Activated T-helper 1 cell treated with anti-CD3 and anti-CD28 coated beads, Interleukin-12 subunit alpha, Interleukin-12 subunit beta, Interleukin-2, Interleukin-4 antibody, amounts not matched to agents 30 ng/mL and 10 ng/mL and 1 ng/mL, durations not matched to agents 14 hours and 24 hours and 36 hours (primary cell): Measurements from ENCODE around the gene SND1. TPM values are rescaled to one million over a fixed set of nuclear protein-coding genes. Genes with fewer than 3 reads are reported as not detected.

Experiments
- DNase-seq: peaks from one replicate; pipeline ENCODE4 v3.0.0; 2021; ENCODE audit warnings: low spot score
- H3K27ac Mint-ChIP-seq: one replicate; pipeline ENCODE4 v1.8.0; 2021; ENCODE audit warnings: mild to moderate bottlenecking, mixed read lengths
- H3K27me3 Mint-ChIP-seq: one replicate; pipeline ENCODE4 v1.8.0; 2022; ENCODE audit warnings: mild to moderate bottlenecking, moderate library complexity, mixed read lengths; ENCODE audit not compliant: insufficient read depth
- H3K36me3 Mint-ChIP-seq: one replicate; pipeline ENCODE4 v1.8.0; 2021; ENCODE audit warnings: low read depth, mixed read lengths
- H3K4me1 Mint-ChIP-seq: one replicate; pipeline ENCODE4 v1.8.0; 2021; ENCODE audit warnings: low read depth, mixed read lengths
- H3K4me3 Mint-ChIP-seq: one replicate; pipeline ENCODE4 v1.8.0; 2021; ENCODE audit warnings: mild to moderate bottlenecking, moderate library complexity, mixed read lengths
- H3K9me3 Mint-ChIP-seq: one replicate; pipeline ENCODE4 v1.8.0; 2021; ENCODE audit warnings: mixed read lengths
- intact Hi-C: fragments of 100-400 bp; cut with micrococcal nuclease; formaldehyde crosslinking; loops from one replicate; pipeline ENCODE4 v1.15.1; 2024
- total RNA-seq: library from RNA; stranded (reverse); gene quantifications from 2 replicates; pipeline ENCODE4 v1.2.3, GENCODE V29; 2022

SND1 gene
- total RNA-seq, 1 donor from 2014 or later: 292 TPM

DNA sequence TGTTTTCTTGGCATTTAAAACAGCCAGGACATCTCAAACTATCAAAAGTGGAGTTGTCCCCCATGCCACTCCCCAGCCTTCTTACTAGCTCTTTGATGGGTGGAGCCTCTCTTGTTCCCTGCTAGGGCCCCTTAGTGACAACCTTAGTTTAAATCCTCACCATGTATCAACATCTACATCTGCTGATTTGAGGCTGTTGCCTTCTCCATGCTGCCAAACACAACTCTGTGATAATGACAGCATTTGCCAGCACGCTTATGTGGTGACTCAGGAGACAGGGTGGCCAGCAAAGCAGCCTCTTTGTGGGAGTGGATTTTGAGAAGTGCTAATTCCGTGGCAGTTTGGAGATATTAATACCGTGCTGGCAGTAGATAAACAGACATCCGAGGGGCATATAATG lies 233.8 kb downstream of the SND1 start:
- no peaks in the 10 kb centered on the region for H3K9me3 Mint-ChIP-seq
- peaks cover 33% of the 10 kb centered on the region for H3K36me3 Mint-ChIP-seq
- H3K4me1 Mint-ChIP-seq: peaks cover 48% of the 10 kb centered on the region
- no peak overlapping the region for H3K27ac Mint-ChIP-seq
- H3K4me3 Mint-ChIP-seq: no peak overlapping the region
- no peak for DNase-seq
- no peaks in the 10 kb centered on the region for H3K27me3 Mint-ChIP-seq
- intact Hi-C loops: no loop called here

DNA sequence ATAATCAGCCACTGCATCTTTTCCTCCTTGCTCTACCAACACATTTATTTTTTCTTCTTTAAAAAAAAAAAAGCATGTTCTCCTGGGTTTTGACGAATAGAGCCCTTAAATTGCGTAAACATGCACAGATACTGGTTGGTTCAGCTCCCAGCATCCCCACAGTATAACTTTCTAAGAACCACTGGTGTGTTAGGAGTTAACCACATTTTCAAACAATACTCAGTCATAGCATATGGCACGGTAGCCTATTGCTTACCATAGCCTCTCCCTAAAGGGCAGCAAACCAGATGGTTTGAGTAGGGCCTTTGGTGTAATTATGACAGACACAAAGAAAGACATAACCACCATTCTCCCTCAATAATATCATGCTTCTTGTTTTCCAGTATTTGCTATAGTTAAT lies 234.3 kb downstream of the SND1 start:
- Mint-ChIP-seq H3K4me1 (peaks cover 44% of the 10 kb centered on the region), H3K36me3 (peaks cover 34% of the 10 kb centered on the region), H3K27ac (no peak overlapping the region), H3K9me3 (no peaks in the 10 kb centered on the region), H3K4me3 (no peak overlapping the region), H3K27me3 (no peaks in the 10 kb centered on the region)
- DNase-seq: no peak
- intact Hi-C loops: no loop called here

DNA sequence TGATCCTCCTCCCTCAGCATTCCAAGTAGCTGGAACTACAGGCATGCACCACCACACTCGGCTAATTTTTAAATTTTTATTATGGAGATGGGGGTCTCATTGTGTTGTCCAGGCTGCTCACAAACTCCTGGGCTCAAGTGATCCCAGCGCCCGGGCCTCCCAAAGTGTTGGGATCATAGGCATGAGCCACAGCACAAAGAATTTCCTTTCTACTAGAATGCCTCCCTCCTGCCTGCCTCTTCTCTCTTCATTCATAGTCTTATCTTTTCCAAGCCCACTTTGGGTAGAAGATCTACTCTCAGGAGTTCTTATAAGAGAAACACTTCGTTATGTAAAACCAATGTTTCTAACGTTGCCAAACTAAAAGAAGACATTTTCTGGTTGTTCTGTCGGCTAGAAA lies 235.1 kb downstream of the SND1 start:
- Mint-ChIP-seq H3K27me3 (no peaks in the 10 kb centered on the region), H3K9me3 (no peaks in the 10 kb centered on the region), H3K4me1 (peaks cover 36% of the 10 kb centered on the region), H3K4me3 (no peak overlapping the region), H3K27ac (no peak overlapping the region), H3K36me3 (peaks cover 39% of the 10 kb centered on the region)
- no peak for DNase-seq
- intact Hi-C loops: no loop called here

DNA sequence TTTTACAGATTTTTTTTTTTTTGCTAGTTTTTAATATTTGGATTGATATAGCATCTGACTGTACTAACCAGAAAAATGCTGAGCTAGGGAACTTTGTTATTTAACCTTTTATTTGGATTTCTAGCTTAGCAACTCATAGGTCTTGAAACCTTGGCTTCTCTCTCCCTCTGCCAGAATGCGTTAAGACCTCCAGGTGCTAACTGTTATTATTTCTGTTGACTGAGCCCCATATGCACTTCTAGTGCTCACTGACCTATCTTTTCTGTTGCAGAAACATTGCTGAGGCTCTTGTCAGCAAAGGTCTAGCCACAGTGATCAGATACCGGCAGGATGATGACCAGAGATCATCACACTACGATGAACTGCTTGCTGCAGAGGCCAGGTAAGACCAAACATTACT lies 235.6 kb downstream of the SND1 start:
- H3K27ac Mint-ChIP-seq: no peak overlapping the region
- intact Hi-C loops: no loop called here
- DNase-seq: no peak
- H3K36me3 Mint-ChIP-seq: peaks cover 42% of the 10 kb centered on the region
- H3K9me3 Mint-ChIP-seq: no peaks in the 10 kb centered on the region
- peaks cover 35% of the 10 kb centered on the region for H3K4me1 Mint-ChIP-seq
- H3K4me3 Mint-ChIP-seq: no peak overlapping the region
- no peaks in the 10 kb centered on the region for H3K27me3 Mint-ChIP-seq

DNA sequence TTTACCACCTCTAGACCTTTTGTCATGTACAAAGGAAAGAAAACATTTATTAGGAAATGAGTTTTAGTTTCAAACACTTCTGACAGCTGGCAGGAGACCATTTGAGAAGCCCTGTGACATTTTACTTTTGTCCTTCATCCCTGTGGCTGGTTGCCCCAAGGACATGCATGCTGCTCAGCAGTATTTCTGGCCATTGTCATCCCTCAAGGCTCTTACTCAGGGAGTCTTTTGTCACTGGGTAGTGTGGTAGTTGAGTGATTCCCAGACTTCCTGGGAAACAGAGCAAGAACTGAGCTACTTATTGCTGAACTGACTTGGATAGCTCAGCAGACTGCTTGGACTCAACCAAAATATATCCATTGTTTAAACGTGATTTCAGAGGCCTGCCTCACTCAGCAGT lies 236.4 kb downstream of the SND1 start:
- no peak overlapping the region for H3K27ac Mint-ChIP-seq
- H3K27me3 Mint-ChIP-seq: no peaks in the 10 kb centered on the region
- peaks cover 49% of the 10 kb centered on the region for H3K36me3 Mint-ChIP-seq
- H3K9me3 Mint-ChIP-seq: no peaks in the 10 kb centered on the region
- no peak for DNase-seq
- peaks cover 34% of the 10 kb centered on the region for H3K4me1 Mint-ChIP-seq
- intact Hi-C loops: no loop called here
- no peak overlapping the region for H3K4me3 Mint-ChIP-seq

DNA sequence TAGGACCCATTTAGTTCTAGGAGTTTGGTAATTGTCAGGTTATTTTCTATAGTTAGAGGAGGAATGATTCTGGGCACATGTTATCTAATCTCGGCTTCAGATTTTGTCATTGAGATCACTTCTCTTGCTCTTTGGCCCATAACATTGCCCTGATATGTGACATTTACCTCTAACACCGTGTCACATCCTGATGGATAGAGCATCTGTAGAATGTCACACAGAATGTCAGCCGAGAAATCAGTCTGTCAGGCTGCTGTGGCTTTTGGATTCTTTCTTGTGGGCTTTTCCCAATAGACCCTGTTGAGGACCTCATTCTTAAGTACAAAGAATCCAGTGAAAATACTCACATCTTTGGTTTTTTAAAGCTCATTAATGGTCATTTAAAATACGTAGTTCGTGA lies 236.8 kb downstream of the SND1 start:
- Mint-ChIP-seq H3K4me1 (peaks cover 30% of the 10 kb centered on the region), H3K27ac (no peak overlapping the region), H3K9me3 (no peaks in the 10 kb centered on the region), H3K4me3 (no peak overlapping the region), H3K36me3 (peaks cover 48% of the 10 kb centered on the region), H3K27me3 (no peaks in the 10 kb centered on the region)
- intact Hi-C loops: no loop called here
- no peak for DNase-seq

DNA sequence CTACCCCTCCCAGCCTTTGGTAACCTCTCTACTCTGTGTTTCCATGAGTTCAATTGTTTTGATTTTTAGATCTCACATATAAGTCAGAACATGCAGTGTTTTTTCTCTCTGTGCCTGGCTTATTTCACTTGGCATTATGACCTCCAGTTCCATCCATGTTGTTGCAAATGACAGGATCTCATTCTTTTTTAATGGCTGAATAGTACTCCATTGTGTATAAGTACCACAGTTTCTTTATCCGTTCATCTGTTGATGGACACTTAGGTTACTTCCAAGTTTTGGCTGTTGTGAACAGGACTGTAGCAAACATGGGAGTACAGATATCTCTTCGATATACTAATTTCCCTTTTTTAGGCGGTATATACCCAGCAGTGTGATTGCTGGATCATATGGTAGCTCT lies 237.7 kb downstream of the SND1 start:
- intact Hi-C loops: no loop called here
- H3K4me1 Mint-ChIP-seq: peaks cover 27% of the 10 kb centered on the region
- H3K4me3 Mint-ChIP-seq: no peak overlapping the region
- DNase-seq: no peak
- H3K9me3 Mint-ChIP-seq: no peaks in the 10 kb centered on the region
- peaks cover 46% of the 10 kb centered on the region for H3K36me3 Mint-ChIP-seq
- H3K27ac Mint-ChIP-seq: no peak overlapping the region
- H3K27me3 Mint-ChIP-seq: no peaks in the 10 kb centered on the region

DNA sequence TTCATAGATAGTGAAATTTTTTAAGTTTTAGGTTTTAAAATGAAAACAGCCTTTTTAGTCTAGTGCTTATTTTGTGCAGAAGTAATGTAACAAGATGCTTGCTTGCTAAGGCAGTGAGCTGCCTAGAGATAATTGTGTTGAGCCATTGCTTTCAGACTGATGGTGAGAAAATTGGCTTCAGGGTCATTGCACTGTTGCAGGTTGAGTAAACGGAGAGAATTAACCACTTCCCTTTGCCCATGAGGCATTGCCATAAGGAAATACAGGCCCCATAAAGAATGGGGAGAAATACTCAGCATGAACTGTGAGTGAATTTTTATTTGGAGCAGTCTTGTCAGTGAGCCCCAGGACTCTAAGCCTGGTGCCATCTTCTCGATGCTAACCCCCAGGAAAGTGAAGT lies 238.7 kb downstream of the SND1 start:
- H3K27ac Mint-ChIP-seq: no peak overlapping the region
- DNase-seq: no peak
- intact Hi-C loops: no loop called here
- no peaks in the 10 kb centered on the region for H3K27me3 Mint-ChIP-seq
- no peaks in the 10 kb centered on the region for H3K9me3 Mint-ChIP-seq
- H3K36me3 Mint-ChIP-seq: peaks cover 41% of the 10 kb centered on the region
- peaks cover 16% of the 10 kb centered on the region for H3K4me1 Mint-ChIP-seq
- no peak overlapping the region for H3K4me3 Mint-ChIP-seq

DNA sequence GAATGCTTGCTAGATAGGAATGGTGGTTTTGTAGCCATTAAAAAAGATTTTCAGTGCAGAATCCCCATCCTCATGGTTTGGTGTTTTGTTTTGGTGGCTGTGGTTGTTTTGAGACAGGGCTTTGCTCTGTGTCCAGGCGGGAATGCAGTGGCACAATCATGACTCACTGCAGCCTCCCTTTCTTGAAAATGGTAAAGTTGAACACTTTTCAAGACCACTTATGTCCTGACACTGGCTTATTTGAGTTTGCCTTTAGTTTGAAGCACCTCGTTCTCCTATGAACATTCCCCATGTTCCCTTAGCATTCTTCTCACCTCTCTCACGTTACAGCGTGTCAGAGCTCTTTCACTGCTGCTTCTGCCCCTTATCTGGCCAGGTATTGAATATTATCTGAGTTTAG lies 239.2 kb downstream of the SND1 start:
- intact Hi-C loops: no loop called here
- Mint-ChIP-seq H3K4me1 (peaks cover 14% of the 10 kb centered on the region), H3K9me3 (no peaks in the 10 kb centered on the region), H3K27ac (no peak overlapping the region), H3K27me3 (no peaks in the 10 kb centered on the region), H3K4me3 (no peak overlapping the region), H3K36me3 (peaks cover 41% of the 10 kb centered on the region)
- no peak for DNase-seq

DNA sequence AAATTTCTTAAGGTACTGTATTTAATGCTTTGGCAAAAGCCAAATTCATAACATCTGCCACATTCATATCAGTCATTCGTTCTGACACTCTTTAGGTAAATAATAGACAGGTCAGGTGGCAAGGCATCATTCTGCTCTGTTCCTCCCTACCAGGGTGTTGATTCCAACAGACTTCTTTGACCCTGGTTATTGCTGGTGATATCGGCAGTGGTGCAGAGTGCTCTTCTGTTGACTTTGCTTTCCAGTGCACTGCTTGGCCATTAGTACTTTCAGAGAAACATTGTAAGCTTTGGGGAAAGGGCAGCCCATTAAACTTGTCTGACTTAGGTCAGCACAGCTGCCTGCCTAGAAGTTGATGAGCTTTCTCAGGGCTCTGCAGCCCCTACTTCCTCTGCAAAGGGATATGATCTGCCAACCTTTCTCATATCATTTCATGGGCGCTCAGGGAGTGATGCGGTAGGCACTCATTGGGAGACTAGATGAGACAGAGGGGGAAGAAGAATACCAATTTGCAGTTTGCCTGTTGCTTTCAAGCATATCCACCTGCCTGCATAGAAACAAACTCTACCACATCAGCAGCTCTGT lies 240.0 kb downstream of the SND1 start:
- intact Hi-C loops: no loop called here
- no peak for DNase-seq
- no peaks in the 10 kb centered on the region for H3K27me3 Mint-ChIP-seq
- H3K4me1 Mint-ChIP-seq: peaks cover 14% of the 10 kb centered on the region
- H3K4me3 Mint-ChIP-seq: no peak overlapping the region
- H3K36me3 Mint-ChIP-seq: peaks cover 41% of the 10 kb centered on the region
- no peaks in the 10 kb centered on the region for H3K9me3 Mint-ChIP-seq
- H3K27ac Mint-ChIP-seq: peak overlapping the region; percentile 36

DNA sequence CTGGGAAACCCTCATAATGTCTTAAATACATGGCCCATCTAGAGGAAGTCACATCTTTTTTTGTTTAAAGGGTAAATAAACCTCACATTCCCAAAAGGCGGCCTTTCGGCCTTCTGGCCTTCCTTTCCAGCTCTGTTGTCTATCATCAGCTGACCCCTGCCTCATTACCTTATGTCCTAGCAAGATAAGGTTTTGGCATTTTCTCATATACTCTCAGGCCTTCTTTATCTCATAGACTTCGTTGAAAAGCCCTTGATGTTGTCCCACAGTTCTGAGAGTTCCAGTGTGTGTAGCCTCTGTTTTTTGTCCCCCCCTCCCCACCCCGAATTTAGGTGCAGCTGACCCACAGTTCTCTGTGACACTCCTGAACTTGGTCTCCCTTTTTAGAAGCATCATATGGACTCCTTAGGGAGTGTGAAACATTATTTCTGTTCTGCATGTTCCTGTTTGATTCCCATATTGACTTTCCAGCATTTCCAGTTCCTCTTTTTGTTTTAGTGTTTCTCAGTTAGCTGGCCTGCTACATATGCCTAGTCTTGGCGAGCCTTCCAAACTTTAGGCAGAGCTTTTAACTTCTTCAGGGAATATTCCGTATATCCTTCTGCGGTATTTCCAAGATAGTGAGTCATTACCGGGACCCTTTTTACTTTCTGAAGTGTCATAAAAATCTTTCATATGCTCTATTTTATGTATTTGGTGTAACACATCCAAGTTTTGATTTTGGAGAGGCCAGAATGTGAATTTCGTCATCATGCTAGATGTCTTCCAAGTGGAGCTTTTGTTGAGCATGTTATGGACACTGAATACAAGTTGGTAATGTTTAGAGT lies 240.7 kb downstream of the SND1 start:
- Mint-ChIP-seq H3K27ac (peak overlapping the region; percentile 36), H3K4me3 (no peak overlapping the region), H3K27me3 (no peaks in the 10 kb centered on the region), H3K9me3 (no peaks in the 10 kb centered on the region), H3K4me1 (peaks cover 14% of the 10 kb centered on the region), H3K36me3 (peaks cover 40% of the 10 kb centered on the region)
- intact Hi-C loops: no loop called here
- DNase-seq: no peak

DNA sequence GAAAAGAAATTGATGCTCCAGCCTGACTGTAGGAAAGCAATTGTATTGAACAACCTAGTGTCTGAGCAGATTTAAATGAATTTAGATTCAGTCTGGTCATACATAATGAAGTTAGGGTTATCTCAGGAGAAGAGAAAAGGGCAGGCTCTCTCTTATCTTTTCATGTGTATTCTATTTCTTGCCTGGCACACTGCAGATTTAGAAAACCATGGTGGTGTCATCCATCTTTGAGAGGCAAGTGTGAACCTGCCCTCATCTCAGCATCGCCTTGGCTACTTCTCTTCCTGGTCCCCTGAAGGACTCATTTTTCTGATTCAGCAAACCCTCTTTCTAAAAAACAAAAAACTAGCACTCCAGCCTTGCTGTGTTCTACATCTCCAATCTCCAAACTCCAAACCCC lies 241.6 kb downstream of the SND1 start:
- intact Hi-C loops: no loop called here
- peaks cover 14% of the 10 kb centered on the region for H3K4me1 Mint-ChIP-seq
- H3K4me3 Mint-ChIP-seq: no peak overlapping the region
- DNase-seq: no peak
- H3K27me3 Mint-ChIP-seq: no peaks in the 10 kb centered on the region
- no peaks in the 10 kb centered on the region for H3K9me3 Mint-ChIP-seq
- H3K27ac Mint-ChIP-seq: no peak overlapping the region
- peaks cover 33% of the 10 kb centered on the region for H3K36me3 Mint-ChIP-seq

DNA sequence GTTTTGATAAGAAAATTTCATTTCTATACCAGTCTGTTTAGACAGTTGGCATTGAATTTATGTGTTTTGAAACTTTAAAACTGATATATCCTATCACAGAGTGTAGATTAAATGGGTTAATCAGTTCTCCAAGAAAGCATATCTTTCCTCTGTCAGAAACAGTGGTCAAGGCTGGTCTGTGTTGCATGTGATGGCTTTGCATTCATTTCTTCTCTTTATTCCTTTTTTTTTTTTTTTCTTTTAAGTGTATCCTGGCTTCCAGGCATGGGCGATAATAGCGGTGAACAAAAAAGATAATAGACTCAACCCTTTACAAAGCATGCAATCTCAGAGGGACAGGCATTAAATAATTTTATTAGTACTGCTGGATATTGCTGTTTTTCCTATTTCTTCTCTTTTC lies 242.6 kb downstream of the SND1 start:
- H3K27me3 Mint-ChIP-seq: no peaks in the 10 kb centered on the region
- H3K4me1 Mint-ChIP-seq: peaks cover 12% of the 10 kb centered on the region
- no peaks in the 10 kb centered on the region for H3K9me3 Mint-ChIP-seq
- no peak overlapping the region for H3K27ac Mint-ChIP-seq
- no peak for DNase-seq
- intact Hi-C loops: no loop called here
- peaks cover 38% of the 10 kb centered on the region for H3K36me3 Mint-ChIP-seq
- H3K4me3 Mint-ChIP-seq: no peak overlapping the region
